Hematopoietic multipotent progenitor cell treated with erythropoietin and hydrocortisone succinate and interleukin-3 and kit ligand, for 15 days (in vitro differentiated cells): ENCODE measurements around the gene C10orf62.
"Not testable (repeated sequence)": the region's sequence is repeated elsewhere in the genome, so short reads cannot be mapped to it uniquely, and the experiment has no call there.

Source experiments
- DNase-seq: peaks from one replicate; pipeline ENCODE4 v3.0.0-alpha.2; 2015; ENCODE audit warnings: low spot score

C10orf62 gene

DNA sequence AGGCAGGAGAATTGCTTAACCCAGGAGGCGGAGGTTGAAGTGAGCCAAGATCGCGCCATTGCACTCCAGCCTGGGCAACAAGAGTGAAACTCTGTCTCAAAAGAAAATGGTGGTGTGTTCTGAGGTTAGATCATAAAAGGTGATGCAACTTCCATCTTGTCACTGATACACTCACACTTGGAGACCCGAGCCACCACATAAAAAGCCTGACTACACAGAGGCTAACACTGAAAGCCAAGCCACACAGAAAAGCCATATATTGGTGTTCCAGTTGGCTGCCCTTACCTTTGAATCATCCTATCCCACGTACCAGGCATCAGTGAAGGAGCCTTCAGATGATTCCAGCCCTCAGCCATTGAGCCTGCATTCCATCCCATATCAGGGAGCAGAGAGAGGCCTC is 39.8 kb downstream of the C10orf62 start:
- no peak for DNase-seq

GRCh38 chr10:97631098-97631497 is 41.6 kb downstream of the C10orf62 start:
- no peak for DNase-seq

DNA sequence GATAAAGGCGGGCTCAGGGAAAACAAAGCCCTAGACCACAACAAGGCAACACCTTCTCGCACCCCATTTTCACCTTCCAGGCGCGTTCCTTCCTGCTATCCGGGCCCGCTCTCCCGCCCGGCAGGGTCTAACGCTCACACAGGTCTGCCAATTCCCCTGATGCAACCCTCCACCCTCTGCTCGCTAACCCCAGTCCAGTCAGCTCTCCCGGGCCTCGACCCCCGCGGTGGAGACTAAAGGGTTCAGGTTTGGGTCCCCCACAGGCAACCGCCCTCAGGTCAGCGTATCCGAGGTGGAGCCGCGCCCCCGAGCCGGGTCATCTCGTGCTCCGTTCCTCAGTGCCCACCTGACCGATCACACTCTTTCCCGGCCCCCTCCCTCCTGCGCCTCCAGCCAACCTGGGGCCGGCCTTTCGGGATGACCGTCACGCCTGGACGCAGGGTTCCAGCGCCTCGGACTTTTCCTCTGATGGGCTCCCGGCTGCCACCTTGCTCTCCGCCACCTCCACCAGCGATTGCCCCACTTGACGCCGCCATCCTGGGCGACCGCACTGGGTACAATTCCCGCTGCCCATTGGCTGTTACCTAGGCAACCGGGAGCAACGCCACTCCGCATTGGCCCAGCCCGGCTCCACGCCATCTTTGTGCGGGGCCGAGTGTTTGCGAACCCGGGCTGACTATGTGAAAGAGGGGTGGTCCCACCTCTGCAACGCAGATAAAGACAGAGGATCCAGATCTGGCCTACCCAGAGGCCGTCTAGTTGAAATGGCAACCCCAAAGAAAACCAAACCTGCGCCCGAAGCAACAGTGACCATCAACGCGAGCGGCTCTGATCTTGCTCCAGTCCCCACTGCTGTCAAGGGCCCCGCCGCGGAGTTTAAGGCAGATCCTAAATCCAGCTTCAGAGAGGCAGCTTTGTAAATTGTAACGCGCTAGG is 43.7 kb downstream of the C10orf62 start, which contains the start of gene MORN4:
TSS of gene MORN4 (minus strand) at position 552 of the 936 bp plus-strand sequence. CDS start 13,847 bp downstream, outside the sequence.
- DNase-seq, result peak; percentile 96

DNA sequence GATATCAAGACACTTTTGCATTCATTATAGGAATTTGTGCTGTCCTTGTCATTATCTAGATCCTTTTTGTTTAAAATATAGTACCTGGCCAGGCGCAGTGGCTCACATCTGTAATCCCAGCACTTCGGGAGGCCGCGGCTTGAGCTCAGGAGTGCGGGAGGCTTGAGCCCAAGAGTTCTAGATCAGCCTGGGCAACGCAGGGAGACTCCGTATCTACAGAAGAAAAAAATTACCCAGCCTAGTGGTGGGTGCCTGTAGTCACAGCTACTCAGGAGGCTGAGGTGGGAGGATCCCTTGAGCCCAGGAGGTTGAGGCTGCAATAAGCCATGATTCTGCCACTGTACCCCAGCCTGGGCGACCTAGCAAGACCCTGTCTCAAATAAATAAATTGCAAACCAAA is 44.4 kb downstream of the C10orf62 start:
- peak; percentile 67 for DNase-seq

DNA sequence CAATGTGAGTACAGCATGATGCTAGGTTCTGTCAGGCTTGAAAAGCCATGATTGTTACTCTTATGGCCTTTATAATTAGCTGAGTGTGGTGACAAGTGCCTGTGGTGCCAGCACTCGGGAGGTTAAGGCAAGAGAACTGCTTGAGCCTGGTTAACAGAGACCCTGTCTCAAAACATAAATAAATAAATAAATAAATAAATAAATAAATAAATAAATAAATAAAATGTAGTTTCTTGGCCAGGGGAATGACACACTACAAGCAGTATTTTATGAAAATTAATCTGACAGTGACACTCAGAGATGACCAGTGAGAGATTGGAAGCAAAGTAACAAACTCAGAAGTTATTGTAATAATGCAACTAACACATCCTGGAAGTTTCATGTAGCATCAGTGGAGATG is 46.1 kb downstream of the C10orf62 start:
- DNase-seq, result no peak

DNA sequence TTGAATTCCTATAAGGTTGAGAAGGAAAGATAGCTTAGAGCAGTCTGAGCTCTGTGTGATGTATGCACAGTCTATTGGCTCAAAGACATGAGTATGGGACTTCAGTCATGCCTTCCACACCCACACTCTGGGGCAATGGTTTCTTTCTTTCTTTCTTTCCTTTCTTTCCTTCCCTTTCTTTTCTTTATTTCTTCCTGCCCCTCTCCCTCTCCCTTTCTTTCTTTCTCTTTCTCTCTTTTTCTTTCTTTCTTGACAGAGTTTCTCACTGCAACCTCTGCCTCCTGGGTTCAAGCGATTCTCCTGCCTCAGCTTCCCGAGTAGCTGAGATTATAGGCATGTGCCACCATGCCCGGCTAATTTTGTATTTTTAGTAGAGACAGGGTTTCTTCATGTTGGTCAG is 49.6 kb downstream of the C10orf62 start:
- not testable (repeated sequence) for DNase-seq

DNA sequence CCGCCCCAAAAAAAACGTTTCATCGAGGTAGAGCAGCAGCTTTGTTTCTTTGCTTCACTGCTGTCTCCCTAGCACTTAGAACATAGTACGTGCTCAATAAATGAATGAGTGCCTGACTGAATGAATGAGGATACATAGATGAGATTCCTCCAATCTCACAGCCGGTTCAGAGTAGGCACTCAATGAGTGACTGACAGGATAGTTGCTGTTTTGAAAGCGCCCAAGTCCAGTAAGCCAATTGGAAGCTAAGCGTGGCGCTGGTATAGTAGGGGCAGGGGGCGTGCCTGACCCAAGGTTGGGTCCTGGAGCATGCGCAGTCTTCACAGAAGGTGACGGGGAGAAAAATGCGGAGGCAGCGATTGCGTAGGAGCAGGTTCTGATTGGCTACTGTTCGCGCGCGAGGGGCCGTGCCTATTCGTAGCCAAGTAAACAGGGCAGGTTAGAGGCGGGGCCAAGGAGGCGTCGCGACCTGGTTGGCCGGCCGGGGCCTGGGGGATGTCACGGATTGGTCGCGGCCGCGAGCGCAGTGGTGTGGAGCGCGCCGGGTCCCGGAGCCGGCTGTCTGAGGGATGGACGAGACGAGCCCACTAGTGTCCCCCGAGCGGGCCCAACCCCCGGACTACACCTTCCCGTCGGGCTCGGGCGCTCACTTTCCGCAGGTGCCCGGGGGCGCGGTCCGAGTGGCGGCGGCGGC is 50.8 kb downstream of the C10orf62 start, which contains the start of gene PI4K2A:
TSS of gene PI4K2A (plus strand) at position 498 of the 694 bp plus-strand sequence. CDS start at position 570, 72 bp downstream.
- DNase-seq, result peak; percentile 100
